Colonic mucosa (tissue), 4 donors: ENCODE data around the gene SLF1. TPM values are rescaled to one million over a fixed set of nuclear protein-coding genes. Genes with fewer than 3 reads are reported as not detected.

Source experiments
- DNase-seq: peaks from one replicate; pipeline ENCODE4 v3.0.0-alpha.2; 2020
- H3K27ac ChIP-seq: fragments of 200-600 bp; one replicate; pipeline ENCODE4 v1.8.0; 2021
- H3K27me3 ChIP-seq: fragments of 200-600 bp; one replicate; pipeline ENCODE4 v1.8.0; 2021
- H3K36me3 ChIP-seq: fragments of 200-600 bp; one replicate; pipeline ENCODE4 v1.8.0; 2021
- H3K4me1 ChIP-seq: fragments of 200-600 bp; one replicate; pipeline ENCODE4 v1.8.0; 2021; ENCODE audit warnings: mild to moderate bottlenecking
- H3K4me3 ChIP-seq: fragments of 200-600 bp; one replicate; pipeline ENCODE4 v1.8.0; 2021
- H3K9ac ChIP-seq, 2 donors: one replicate each; pipeline ENCODE4 v1.7.0; 2013; ENCODE audit warnings: control low read depth in 2 of 2, low read depth in 2 of 2, low read length in 2 of 2
- H3K9me3 ChIP-seq: fragments of 200-600 bp; one replicate; pipeline ENCODE4 v1.8.0; 2021
- intact Hi-C: fragments of 100-400 bp; cut with DNase I; formaldehyde crosslinking; loops from one replicate; pipeline ENCODE4 v1.14.1; 2022
- total RNA-seq, 2 donors: library from RNA; stranded (reverse); fragmentation: NEBNext Ultra II Directional in 1 of 2; extraction: Animal tissue kit (Norgen Biotek cat#: 25700) in 1 of 2; gene quantifications; one replicate each; pipeline ENCODE4 v1.2.1, GENCODE V29; 2021
- TF ChIP-seq, protein P1 (sequence below): fragments of 200-600 bp; IDR thresholded peaks from one replicate; pipeline ENCODE4 v1.8.0; 2022; ENCODE audit warnings: antibody characterized with exemption, mild to moderate bottlenecking
- donor health status: healthy.
- donor health status: DM: no; HTN: no; CAD: no.
- donor health status: DM: no; HTN: no; CAD: no.

The SLF1 gene
- total RNA-seq, 2 donors from 2014 or later = 3.8 to 8.4 TPM

DNA sequence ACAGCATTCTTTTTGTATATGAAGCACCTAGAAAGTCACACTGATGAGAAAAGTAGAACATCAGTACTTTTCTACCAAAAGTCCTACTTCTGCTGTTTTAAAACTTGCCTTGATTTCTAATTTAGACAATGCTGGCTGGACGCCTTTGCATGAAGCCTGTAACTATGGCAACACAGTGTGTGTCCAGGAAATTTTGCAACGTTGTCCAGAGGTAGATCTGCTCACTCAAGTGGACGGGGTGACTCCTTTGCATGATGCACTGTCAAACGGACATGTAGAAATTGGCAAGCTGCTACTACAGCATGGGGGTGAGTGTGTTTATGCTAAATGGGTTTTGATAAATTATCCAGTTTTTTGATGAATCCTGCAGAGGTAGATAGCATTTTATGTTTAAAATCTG lies 73.5 kb downstream of the SLF1 start:
- TF ChIP-seq, protein P1, sequence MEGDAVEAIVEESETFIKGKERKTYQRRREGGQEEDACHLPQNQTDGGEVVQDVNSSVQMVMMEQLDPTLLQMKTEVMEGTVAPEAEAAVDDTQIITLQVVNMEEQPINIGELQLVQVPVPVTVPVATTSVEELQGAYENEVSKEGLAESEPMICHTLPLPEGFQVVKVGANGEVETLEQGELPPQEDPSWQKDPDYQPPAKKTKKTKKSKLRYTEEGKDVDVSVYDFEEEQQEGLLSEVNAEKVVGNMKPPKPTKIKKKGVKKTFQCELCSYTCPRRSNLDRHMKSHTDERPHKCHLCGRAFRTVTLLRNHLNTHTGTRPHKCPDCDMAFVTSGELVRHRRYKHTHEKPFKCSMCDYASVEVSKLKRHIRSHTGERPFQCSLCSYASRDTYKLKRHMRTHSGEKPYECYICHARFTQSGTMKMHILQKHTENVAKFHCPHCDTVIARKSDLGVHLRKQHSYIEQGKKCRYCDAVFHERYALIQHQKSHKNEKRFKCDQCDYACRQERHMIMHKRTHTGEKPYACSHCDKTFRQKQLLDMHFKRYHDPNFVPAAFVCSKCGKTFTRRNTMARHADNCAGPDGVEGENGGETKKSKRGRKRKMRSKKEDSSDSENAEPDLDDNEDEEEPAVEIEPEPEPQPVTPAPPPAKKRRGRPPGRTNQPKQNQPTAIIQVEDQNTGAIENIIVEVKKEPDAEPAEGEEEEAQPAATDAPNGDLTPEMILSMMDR = no peak
- intact Hi-C loops = loop anchor here (5.0 kb wide), 1 partner anchor 165 kb away; no protein-coding TSS in a partner anchor
- no peak overlapping the region for H3K4me3 ChIP-seq
- no peak for DNase-seq
- H3K36me3 ChIP-seq = no peaks in the 10 kb centered on the region
- H3K9ac ChIP-seq = no peak overlapping the region
- no peaks in the 10 kb centered on the region for H3K9me3 ChIP-seq
- H3K4me1 ChIP-seq = no peaks in the 10 kb centered on the region
- H3K27ac ChIP-seq = no peak overlapping the region
- no peaks in the 10 kb centered on the region for H3K27me3 ChIP-seq

DNA sequence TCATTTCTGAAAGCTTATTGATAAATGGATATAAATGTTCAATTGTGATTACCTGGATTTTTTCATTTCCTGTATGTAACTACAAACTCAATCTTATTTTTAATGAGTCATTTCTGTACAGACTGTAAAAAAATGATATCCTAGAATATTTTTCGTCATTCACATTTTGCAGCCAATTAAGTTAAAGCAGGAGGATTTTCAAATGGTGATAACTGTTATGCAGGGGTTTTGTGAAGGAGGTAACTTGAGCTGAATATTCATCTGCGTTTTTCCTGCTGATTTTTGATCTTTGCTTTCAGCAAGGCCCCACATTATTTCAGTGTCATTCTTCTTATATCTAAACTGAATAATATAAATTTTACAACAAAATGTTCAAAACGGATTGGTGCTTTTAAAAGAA lies 74.1 kb downstream of the SLF1 start:
- H3K4me3 ChIP-seq = no peak overlapping the region
- no peak overlapping the region for H3K9ac ChIP-seq
- no peak for DNase-seq
- no peak overlapping the region for H3K27ac ChIP-seq
- H3K9me3 ChIP-seq = no peaks in the 10 kb centered on the region
- TF ChIP-seq, protein P1 = no peak
- no peaks in the 10 kb centered on the region for H3K36me3 ChIP-seq
- no peaks in the 10 kb centered on the region for H3K27me3 ChIP-seq
- H3K4me1 ChIP-seq = no peaks in the 10 kb centered on the region
- intact Hi-C loops = loop anchor here (5.0 kb wide), 1 partner anchor 165 kb away; no protein-coding TSS in a partner anchor

DNA sequence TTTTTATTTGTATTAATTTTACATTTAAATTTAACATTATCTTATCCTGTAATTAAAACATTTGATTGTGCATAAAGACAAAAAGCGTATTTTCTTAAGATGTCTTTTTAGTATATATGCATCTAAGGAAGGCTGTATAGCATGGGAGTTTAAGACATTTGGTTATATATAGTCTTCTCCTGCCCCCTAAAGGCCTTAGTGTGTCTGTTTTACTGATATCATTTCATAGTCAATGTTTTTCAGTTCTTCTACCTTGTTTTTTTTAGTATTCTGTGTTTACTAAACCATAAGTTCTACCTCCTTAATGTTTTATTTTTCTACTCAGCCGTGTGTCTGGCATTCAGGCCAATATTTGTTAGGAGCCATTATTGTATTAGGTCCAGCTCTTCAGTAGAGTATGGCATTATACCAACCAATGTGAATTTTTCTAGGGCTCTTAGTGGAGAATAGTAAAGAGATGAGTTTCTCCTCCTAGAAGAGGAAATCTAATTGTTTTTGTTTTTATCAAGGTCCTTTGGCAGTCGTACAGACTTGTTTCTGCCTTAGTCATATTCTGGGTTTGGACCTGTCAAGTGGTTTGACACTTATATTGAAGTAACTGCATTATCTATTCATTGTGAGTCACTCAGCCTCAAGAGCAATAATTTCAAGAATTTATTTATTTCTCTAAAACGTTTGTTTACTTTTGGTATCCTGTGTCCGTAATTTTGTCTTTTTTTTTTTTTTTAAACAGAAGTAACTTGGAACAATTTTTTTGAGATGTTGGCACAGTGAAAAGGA lies 74.8 kb downstream of the SLF1 start:
- H3K4me3 ChIP-seq = no peak overlapping the region
- no peak overlapping the region for H3K9ac ChIP-seq
- no peaks in the 10 kb centered on the region for H3K27me3 ChIP-seq
- H3K4me1 ChIP-seq = no peaks in the 10 kb centered on the region
- H3K9me3 ChIP-seq = no peaks in the 10 kb centered on the region
- H3K36me3 ChIP-seq = no peaks in the 10 kb centered on the region
- DNase-seq = no peak
- H3K27ac ChIP-seq = no peak overlapping the region
- intact Hi-C loops = loop anchor here (5.0 kb wide), 1 partner anchor 166 kb away; no protein-coding TSS in a partner anchor
- TF ChIP-seq, protein P1 = no peak

DNA sequence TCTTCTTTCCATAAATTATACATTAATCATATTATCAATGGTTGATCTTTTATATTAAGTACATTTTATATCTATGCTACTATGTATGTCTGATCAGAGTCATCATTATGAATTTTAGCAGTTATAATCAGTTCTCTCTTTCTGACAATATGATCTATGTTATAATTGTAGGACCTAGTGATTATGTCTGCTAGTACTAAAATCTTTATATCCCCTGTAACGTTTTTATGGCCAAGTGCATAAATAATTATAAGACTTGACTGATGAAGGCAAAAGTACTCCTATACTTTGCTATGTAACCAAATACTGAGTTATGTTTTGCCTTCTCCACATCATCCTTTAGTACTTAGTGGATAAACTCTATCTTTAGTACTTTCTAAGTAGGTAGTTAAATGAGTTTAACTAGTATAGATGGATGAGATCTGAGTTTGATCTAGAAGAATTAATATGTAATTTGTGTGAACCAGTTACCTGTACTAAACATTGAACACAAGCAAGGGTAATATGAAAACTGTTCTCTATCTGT lies 75.4 kb downstream of the SLF1 start:
- no peak overlapping the region for H3K4me3 ChIP-seq
- no peak for DNase-seq
- intact Hi-C loops = loop anchor here (5.0 kb wide), 1 partner anchor 167 kb away; no protein-coding TSS in a partner anchor
- H3K27ac ChIP-seq = no peak overlapping the region
- TF ChIP-seq, protein P1 = no peak
- H3K9me3 ChIP-seq = no peaks in the 10 kb centered on the region
- H3K4me1 ChIP-seq = no peaks in the 10 kb centered on the region
- no peak overlapping the region for H3K9ac ChIP-seq
- no peaks in the 10 kb centered on the region for H3K36me3 ChIP-seq
- H3K27me3 ChIP-seq = no peaks in the 10 kb centered on the region

DNA sequence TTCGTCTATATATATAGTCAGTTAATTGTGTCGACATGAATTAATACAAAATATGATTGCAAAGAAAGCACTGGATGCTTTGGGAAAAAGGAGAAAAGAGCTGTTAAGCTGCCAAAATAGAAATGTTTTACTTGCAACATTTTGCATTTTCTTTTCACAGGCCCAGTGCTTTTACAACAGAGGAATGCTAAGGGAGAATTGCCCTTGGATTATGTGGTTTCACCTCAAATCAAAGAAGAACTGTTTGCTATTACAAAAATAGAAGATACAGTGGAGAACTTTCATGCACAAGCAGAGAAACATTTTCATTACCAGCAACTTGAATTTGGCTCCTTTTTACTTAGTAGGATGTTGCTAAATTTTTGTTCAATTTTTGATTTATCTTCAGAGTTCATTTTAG lies 76.2 kb downstream of the SLF1 start:
- TF ChIP-seq, protein P1 = no peak
- no peaks in the 10 kb centered on the region for H3K36me3 ChIP-seq
- no peaks in the 10 kb centered on the region for H3K4me1 ChIP-seq
- no peak overlapping the region for H3K9ac ChIP-seq
- no peak overlapping the region for H3K4me3 ChIP-seq
- intact Hi-C loops = loop anchor here (5.0 kb wide), 1 partner anchor 167 kb away; no protein-coding TSS in a partner anchor
- H3K27ac ChIP-seq = no peak overlapping the region
- no peaks in the 10 kb centered on the region for H3K27me3 ChIP-seq
- DNase-seq = no peak
- H3K9me3 ChIP-seq = no peaks in the 10 kb centered on the region
